GM06990 (cell line): ENCODE measurements around the gene CPEB1.
"Not testable (repeated sequence)": the region's sequence is repeated elsewhere in the genome, so short reads cannot be mapped to it uniquely, and the experiment has no call there.

Source experiments
- DNase-seq: peaks from one replicate; pipeline ENCODE4 v3.0.0-alpha.2; 2011; ENCODE audit not compliant: insufficient read length; ENCODE audit errors: extremely low read depth
- H3K27me3 ChIP-seq: replicated peaks from 2 replicates; pipeline ENCODE4 v1.6.0; 2011; ENCODE audit warnings: low read length; ENCODE audit not compliant: control insufficient read depth, insufficient read depth
- H3K36me3 ChIP-seq: 2 replicates; pipeline ENCODE4 v1.5.1; 2011; ENCODE audit warnings: low read length; ENCODE audit not compliant: control insufficient read depth, insufficient read depth
- H3K4me3 ChIP-seq: replicated peaks from 2 replicates; pipeline ENCODE4 v1.5.1; 2011; ENCODE audit warnings: low read depth, mild to moderate bottlenecking, control low read depth, low read length
- CTCF ChIP-seq: IDR thresholded peaks from 2 replicates; pipeline ENCODE4 v1.5.1; 2011; ENCODE audit warnings: low read length, control low read depth, mild to moderate bottlenecking, inconsistent platforms; ENCODE audit not compliant: insufficient read depth, poor library complexity, severe bottlenecking

CPEB1 gene

GRCh38 chr15:82538961-82539690 is 108.0 kb downstream of the CPEB1 start:
- H3K4me3 ChIP-seq = peak overlapping the region; percentile 73
- TF ChIP-seq CTCF = no peak
- no peaks in the 10 kb centered on the region for H3K27me3 ChIP-seq
- peaks cover 28% of the 10 kb centered on the region for H3K36me3 ChIP-seq
- DNase-seq = no peak

- H3K27me3 ChIP-seq = no peaks in the 10 kb centered on the region
- H3K4me3 ChIP-seq = peak overlapping the region; percentile 73
- DNase-seq = no peak
- TF ChIP-seq CTCF = no peak
- peaks cover 31% of the 10 kb centered on the region for H3K36me3 ChIP-seq
Measured at GRCh38 chr15:82537351-82537908, 109.7 kb downstream of the CPEB1 start.

GRCh38 chr15:82536409-82537350 is 110.5 kb downstream of the CPEB1 start:
- H3K27me3 ChIP-seq = no peaks in the 10 kb centered on the region
- no peak for DNase-seq
- peaks cover 31% of the 10 kb centered on the region for H3K36me3 ChIP-seq
- no peak for TF ChIP-seq CTCF
- H3K4me3 ChIP-seq = peak overlapping the region; percentile 29; the same call in 1 of the 2 replicates

- DNase-seq = no peak
- Histone ChIP-seq H3K36me3 (peaks cover 31% of the 10 kb centered on the region), H3K27me3 (no peaks in the 10 kb centered on the region), H3K4me3 (no peak overlapping the region)
- TF ChIP-seq CTCF = no peak
Measured at GRCh38 chr15:82535566-82536408, 111.4 kb downstream of the CPEB1 start.

- not testable (repeated sequence) for H3K4me3 ChIP-seq, H3K27me3 ChIP-seq, DNase-seq
- H3K36me3 ChIP-seq = peaks cover 31% of the 10 kb centered on the region
Measured at GRCh38 chr15:82535151-82535550, 112.0 kb downstream of the CPEB1 start.

GRCh38 chr15:82534457-82534861 is 112.7 kb downstream of the CPEB1 start:
- H3K27me3 ChIP-seq, DNase-seq, H3K4me3 ChIP-seq: not testable (repeated sequence)
- H3K36me3 ChIP-seq = peaks cover 31% of the 10 kb centered on the region
